IMR-90 (cell line): Measurements from ENCODE around the gene GGTA1. TPM values are rescaled to one million over a fixed set of nuclear protein-coding genes. Genes with fewer than 3 reads are reported as not detected.

Experiments used
- ATAC-seq: fragments of 200-7000 bp; cut with Tn5 transposase; 2 replicates; pipeline ENCODE4 v1.9.1; 2020; ENCODE audit warnings: low read depth, mild to moderate bottlenecking, moderate library complexity
- BruUV-seq: library from RNA; stranded (reverse); fragments of 400-500 nt; replicated peaks from 2 replicates; lab custom pipeline; 2021; lab: Mats Ljungman, UMichigan
- CTCF ChIA-PET: fragments of 300-600 bp; formaldehyde crosslinking; extraction: SDS; loops from one replicate; lab custom pipeline; 2021; ENCODE audit warnings: antibody characterized with exemption; lab: Yijun Ruan, JAX
- POLR2A ChIA-PET: fragments of 300-600 bp; sonication (Branson Sonifier 250); formaldehyde crosslinking; loops from one replicate; lab custom pipeline; 2022; ENCODE audit warnings: antibody characterized with exemption; ENCODE audit not compliant: unreplicated experiment; lab: Charles Lee
- DNase-seq: peaks from one replicate; pipeline ENCODE4 v3.0.0; 2013
- H2AFZ ChIP-seq: replicated peaks from 2 replicates; pipeline ENCODE3; 2013; ENCODE audit warnings: low read length, mild to moderate bottlenecking; ENCODE audit not compliant: poor library complexity
- H2AK5ac ChIP-seq: 2 replicates; pipeline ENCODE4 v1.6.1; 2013; ENCODE audit warnings: low read depth, low read length, inconsistent platforms
- H2AK9ac ChIP-seq: replicated peaks from 2 replicates; pipeline ENCODE3; 2013; ENCODE audit warnings: mild to moderate bottlenecking, low read depth, low read length, moderate library complexity; ENCODE audit not compliant: poor library complexity
- H2BK120ac ChIP-seq: 2 replicates; pipeline ENCODE4 v1.6.1; 2013; ENCODE audit warnings: low read depth, low read length, inconsistent platforms
- H2BK15ac ChIP-seq: 3 replicates; pipeline ENCODE4 v1.6.1; 2013; ENCODE audit warnings: low read depth, low read length, inconsistent platforms
- H2BK20ac ChIP-seq: 2 replicates; pipeline ENCODE4 v1.6.1; 2013; ENCODE audit warnings: low read depth, mild to moderate bottlenecking, inconsistent platforms, low read length, moderate library complexity
- H2BK5ac ChIP-seq: 2 replicates; pipeline ENCODE4 v1.6.1; 2013; ENCODE audit warnings: mild to moderate bottlenecking, low read depth, low read length, inconsistent platforms; ENCODE audit not compliant: poor library complexity, severe bottlenecking
- H3K14ac ChIP-seq: replicated peaks from 2 replicates; pipeline ENCODE4 v1.6.1; 2013; ENCODE audit warnings: low read depth, low read length, inconsistent platforms
- H3K18ac ChIP-seq: 2 replicates; pipeline ENCODE4 v1.6.1; 2013; ENCODE audit warnings: low read depth, low read length, control low read depth
- H3K23ac ChIP-seq: 2 replicates; pipeline ENCODE4 v1.6.1; 2013; ENCODE audit warnings: low read depth, low read length, inconsistent platforms
- H3K27ac ChIP-seq: 2 replicates; pipeline ENCODE4 v1.5.1; 2013; ENCODE audit warnings: mild to moderate bottlenecking, control low read depth, low read length; ENCODE audit not compliant: insufficient read depth
- H3K27me3 ChIP-seq: 2 replicates; pipeline ENCODE4 v1.6.1; 2013; ENCODE audit warnings: low read length; ENCODE audit not compliant: control insufficient read depth, insufficient read depth
- H3K36me3 ChIP-seq: 2 replicates; pipeline ENCODE4 v1.6.1; 2013; ENCODE audit warnings: low read length, mixed read lengths; ENCODE audit not compliant: control insufficient read depth, insufficient read depth
- H3K4ac ChIP-seq: 2 replicates; pipeline ENCODE4 v1.6.1; 2013; ENCODE audit warnings: low read depth, low read length, inconsistent platforms
- H3K4me1 ChIP-seq: 2 replicates; pipeline ENCODE4 v1.6.1; 2013; ENCODE audit warnings: low read length, mixed read lengths; ENCODE audit not compliant: control insufficient read depth, insufficient read depth
- H3K4me2 ChIP-seq: 2 replicates; pipeline ENCODE4 v1.6.1; 2013; ENCODE audit warnings: low read depth, mild to moderate bottlenecking, control low read depth, low read length, moderate library complexity
- H3K4me3 ChIP-seq: 2 replicates; pipeline ENCODE4 v1.5.1; 2013; ENCODE audit warnings: low read depth, mild to moderate bottlenecking, control low read depth, low read length, moderate library complexity; ENCODE audit not compliant: insufficient read depth
- H3K56ac ChIP-seq: 2 replicates; pipeline ENCODE4 v1.6.1; 2013; ENCODE audit warnings: low read length, inconsistent platforms; ENCODE audit not compliant: insufficient read depth; ENCODE audit errors: extremely low read depth
- H3K79me1 ChIP-seq, 2 experiments: 2 replicates each; pipeline ENCODE4 v1.6.1; 2013; ENCODE audit warnings: low read length in 2 of 2, inconsistent platforms in 1 of 2, low read depth in 1 of 2
- H3K9ac ChIP-seq: 2 replicates; pipeline ENCODE4 v1.6.1; 2013; ENCODE audit warnings: low read depth, low read length, control low read depth
- H3K9me1 ChIP-seq: 2 replicates; pipeline ENCODE4 v1.6.1; 2013; ENCODE audit warnings: low read length, inconsistent platforms; ENCODE audit not compliant: insufficient read depth
- H3K9me3 ChIP-seq: 2 replicates; pipeline ENCODE4 v1.6.1; 2013; ENCODE audit warnings: low read length; ENCODE audit not compliant: control insufficient read depth, insufficient read depth
- H4K20me1 ChIP-seq: 2 replicates; pipeline ENCODE4 v1.6.1; 2013; ENCODE audit warnings: low read length, inconsistent platforms; ENCODE audit not compliant: insufficient read depth
- H4K5ac ChIP-seq: 2 replicates; pipeline ENCODE4 v1.6.1; 2013; ENCODE audit warnings: mild to moderate bottlenecking, low read depth, low read length, control low read depth
- H4K8ac ChIP-seq, 2 experiments: 2 replicates each; pipeline ENCODE4 v1.6.1; 2013; ENCODE audit warnings: low read depth in 2 of 2, low read length in 2 of 2, control low read depth in 1 of 2, inconsistent platforms in 1 of 2
- H4K91ac ChIP-seq: 2 replicates; pipeline ENCODE4 v1.6.1; 2013; ENCODE audit warnings: low read depth, low read length, inconsistent platforms; ENCODE audit not compliant: insufficient read depth
- BHLHE40 ChIP-seq: fragments of 150-350 bp; IDR thresholded peaks from 2 replicates; pipeline ENCODE4 v1.6.1; 2016; ENCODE audit warnings: mild to moderate bottlenecking, low read depth, low read length
- CEBPB ChIP-seq: IDR thresholded peaks from 2 replicates; pipeline ENCODE4 v1.6.1; 2012; ENCODE audit warnings: low read depth, low read length, improper control_type of control experiment
- CHD1 ChIP-seq: IDR thresholded peaks from 2 replicates; pipeline ENCODE4 v1.6.1; 2012; ENCODE audit warnings: low read depth, low read length, improper control_type of control experiment
- CTCF ChIP-seq: conservative IDR thresholded peaks from 2 replicates; pipeline ENCODE4 v1.5.1; 2012; ENCODE audit warnings: mild to moderate bottlenecking, low read depth, low read length, improper control_type of control experiment
- ELK1 ChIP-seq: fragments of 150-350 bp; IDR thresholded peaks from 2 replicates; pipeline ENCODE4 v1.6.1; 2016; ENCODE audit warnings: low read depth, mild to moderate bottlenecking, low read length, moderate library complexity, borderline replicate concordance
- FOS ChIP-seq: fragments of 150-350 bp; IDR thresholded peaks from 2 replicates; pipeline ENCODE4 v1.6.1; 2016; ENCODE audit warnings: low read depth, low read length
- MAFK ChIP-seq: IDR thresholded peaks from 2 replicates; pipeline ENCODE4 v1.6.1; 2012; ENCODE audit warnings: low read depth, low read length, improper control_type of control experiment
- MAZ ChIP-seq: IDR thresholded peaks from 2 replicates; pipeline ENCODE4 v1.6.1; 2012; ENCODE audit warnings: low read depth, mild to moderate bottlenecking, low read length, improper control_type of control experiment, moderate library complexity, borderline replicate concordance
- MXI1 ChIP-seq: IDR thresholded peaks from 2 replicates; pipeline ENCODE4 v1.6.1; 2012; ENCODE audit warnings: low read depth, mild to moderate bottlenecking, low read length, moderate library complexity, borderline replicate concordance
- NFE2L2 ChIP-seq: fragments of 150-350 bp; IDR thresholded peaks from 2 replicates; pipeline ENCODE4 v1.6.1; 2016; ENCODE audit warnings: low read depth, mild to moderate bottlenecking, low read length
- POLR2A ChIP-seq: IDR thresholded peaks from 2 replicates; pipeline ENCODE4 v1.6.1; 2012; ENCODE audit warnings: mild to moderate bottlenecking, low read depth, low read length
- RAD21 ChIP-seq: IDR thresholded peaks from 2 replicates; pipeline ENCODE4 v1.6.1; 2012; ENCODE audit warnings: low read length, improper control_type of control experiment
- RCOR1 ChIP-seq: IDR thresholded peaks from 2 replicates; pipeline ENCODE4 v1.6.1; 2012; ENCODE audit warnings: mild to moderate bottlenecking, low read length, improper control_type of control experiment; ENCODE audit not compliant: insufficient replicate concordance
- RFX5 ChIP-seq: IDR thresholded peaks from 2 replicates; pipeline ENCODE4 v1.8.0; 2012; ENCODE audit warnings: low read depth, mild to moderate bottlenecking, low read length, moderate library complexity
- SMC3 ChIP-seq: fragments of 150-350 bp; IDR thresholded peaks from 2 replicates; pipeline ENCODE4 v1.6.1; 2016; ENCODE audit warnings: low read depth, mild to moderate bottlenecking, antibody characterized with exemption, low read length, moderate library complexity
- USF2 ChIP-seq: fragments of 150-350 bp; IDR thresholded peaks from 2 replicates; pipeline ENCODE4 v1.6.1; 2017; ENCODE audit warnings: mild to moderate bottlenecking, antibody characterized with exemption, low read length, low read depth
- WGBS, 2 experiments: methylation state at CpG; one replicate each; pipeline versions ENCODE4 v1.1.5 to v1.1.7; 2013; ENCODE audit warnings: missing lambda C conversion rate in 2 of 2; ENCODE audit not compliant: insufficient read length in 1 of 2; ENCODE audit errors: extremely low coverage in 2 of 2; 5-methylcytosine and 5-hydroxymethylcytosine counted together
- dilution Hi-C: fragments of 300-500 bp; cut with HindIII; formaldehyde crosslinking; loops from one replicate; pipeline ENCODE4 v1.14.3; 2018; ENCODE audit warnings: low sequenced_read_pairs; ENCODE audit not compliant: unreplicated experiment
- in situ Hi-C: fragments of 300-500 bp; cut with MboI; formaldehyde crosslinking; loops from 3 replicates; pipeline ENCODE4 v1.14.3; 2019; ENCODE audit warnings: low sequenced_read_pairs, inconsistent platforms, mixed read lengths
- intact Hi-C: fragments of 100-400 bp; cut with micrococcal nuclease; formaldehyde crosslinking; loops from 2 replicates; pipeline ENCODE4 v1.10.0; 2022
- polyA plus RNA-seq, 3 experiments: library from polyadenylated mRNA; depleted of rRNA; stranded (reverse); fragments of >200 nt; gene quantifications; 2 replicates each; pipeline ENCODE4 v1.2.3, GENCODE V29; 2012; ENCODE audit warnings: low replicate concordance in 1 of 3
- total RNA-seq: library from RNA; depleted of rRNA; stranded (reverse); fragments of >200 nt; gene quantifications from 2 replicates; pipeline ENCODE4 v1.2.3, GENCODE V29; 2012

Gene GGTA1
- total and polyA plus RNA-seq, 2 of the 4 experiments (the other 2 are of a cell fraction): not detected

DNA sequence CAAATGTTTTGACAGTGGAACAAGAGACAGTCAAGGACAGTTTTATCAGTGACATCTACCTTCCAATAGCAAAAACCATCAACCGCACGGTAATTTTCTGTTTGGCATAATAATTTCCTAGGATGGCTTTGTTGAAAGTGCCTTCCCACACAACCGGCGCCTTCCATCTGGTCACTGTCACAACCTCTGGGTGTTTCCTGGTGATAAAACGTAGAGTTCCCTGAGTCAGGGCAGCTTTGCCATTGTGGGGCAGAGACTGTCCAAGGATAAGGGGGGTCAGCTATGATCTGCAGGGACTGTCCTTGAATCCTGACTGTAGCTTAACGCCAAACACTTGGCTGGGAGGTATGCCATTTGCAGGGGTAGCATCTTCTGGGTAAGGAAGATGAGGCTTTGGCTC is 47.6 kb downstream of the GGTA1 start:
- Histone ChIP-seq H4K8ac (no peak overlapping the region), H3K14ac (no peak overlapping the region), H3K4ac (no peak overlapping the region), H3K27me3 (peaks cover 51% of the 10 kb centered on the region), H2BK20ac (no peak overlapping the region), H2AK5ac (no peak overlapping the region), H2BK5ac (no peak overlapping the region), H3K18ac (no peak overlapping the region), H3K23ac (no peak overlapping the region), H3K4me1 (peaks cover 2% of the 10 kb centered on the region; the same call in 1 of the 2 replicates), H3K4me3 (no peak overlapping the region), H4K20me1 (no peaks in the 10 kb centered on the region; the same call in 1 of the 2 replicates), H3K9me3 (no peaks in the 10 kb centered on the region), H4K91ac (no peak overlapping the region), H3K56ac (no peak overlapping the region), H3K9me1 (0 out of 2 replicates have a peak, but pooled peaks cover 5% of the 10 kb centered on the region), H3K79me1 (no peaks in the 10 kb centered on the region), H2BK120ac (no peak overlapping the region), H3K36me3 (no peaks in the 10 kb centered on the region), H3K9ac (no peak overlapping the region), H2AK9ac (no peak overlapping the region), H3K27ac (no peak overlapping the region), H4K5ac (no peak overlapping the region), H2AFZ (no peak overlapping the region), H3K4me2 (no peak overlapping the region), H2BK15ac (no peak overlapping the region)
- DNase-seq: no peak
- TF ChIP-seq CTCF (no peak), NFE2L2 (no peak), CHD1 (no peak), ELK1 (no peak), RFX5 (no peak), MXI1 (no peak), POLR2A (no peak), FOS (no peak), MAFK (no peak), MAZ (no peak), SMC3 (no peak), CEBPB (no peak), RAD21 (no peak), USF2 (no peak), BHLHE40 (no peak), RCOR1 (no peak)
- intact Hi-C loops (no loop called here), dilution Hi-C loops (no loop called here), in situ Hi-C loops (no loop called here)
- CTCF ChIA-PET: interaction anchor here (1.0 to 1.8 kb wide), 2 partner anchors 11 to 13 kb away, joined by 3 to 9 read pairs; no protein-coding TSS in a partner anchor
- ATAC-seq: no peak
- no TSS peak for BruUV-seq
- POLR2A ChIA-PET: no interaction called here
- no CpG with 5 or more reads among the region's 6 CpGs for WGBS, 2 experiments
